NCI-H1694 treated with DMSO at 0.1 percent for 48 hours (cell line): ENCODE measurements around the gene CAMTA1.

Experiments used
- DNase-seq: peaks from one replicate; lab custom pipeline; 2025; lab: John Stamatoyannopoulos, UW

CAMTA1 gene

GRCh38 chr1:7006996-7007871 lies 222.0 kb downstream of the CAMTA1 start:
- no peak for DNase-seq

- DNase-seq, result no peak
Observed at GRCh38 chr1:7007902-7008301, 222.6 kb downstream of the CAMTA1 start.

- no peak for DNase-seq
Observed at GRCh38 chr1:7008331-7008730, 223.1 kb downstream of the CAMTA1 start.

- no peak for DNase-seq
Observed at GRCh38 chr1:7008975-7009740, 223.9 kb downstream of the CAMTA1 start.

- DNase-seq, result no peak
Observed at GRCh38 chr1:7009741-7010525, 224.7 kb downstream of the CAMTA1 start.

GRCh38 chr1:7010534-7011200 lies 225.4 kb downstream of the CAMTA1 start:
- DNase-seq, result no peak

- DNase-seq, result no peak
Observed at GRCh38 chr1:7011826-7012225, 226.6 kb downstream of the CAMTA1 start.

- DNase-seq, result no peak
Observed at GRCh38 chr1:7012461-7012924, 227.2 kb downstream of the CAMTA1 start.

GRCh38 chr1:7013833-7014639 lies 228.8 kb downstream of the CAMTA1 start:
- no peak for DNase-seq

- DNase-seq, result no peak
Observed at GRCh38 chr1:7014640-7014930, 229.3 kb downstream of the CAMTA1 start.

- DNase-seq, result no peak
Observed at GRCh38 chr1:7015022-7015421, 229.8 kb downstream of the CAMTA1 start.

GRCh38 chr1:7018351-7018750 lies 233.1 kb downstream of the CAMTA1 start:
- no peak for DNase-seq

- no peak for DNase-seq
Observed at GRCh38 chr1:7018826-7019225, 233.6 kb downstream of the CAMTA1 start.

- DNase-seq, result no peak
Observed at GRCh38 chr1:7019510-7019909, 234.3 kb downstream of the CAMTA1 start.

- DNase-seq, result no peak
Observed at GRCh38 chr1:7022058-7022457, 236.8 kb downstream of the CAMTA1 start.

- no peak for DNase-seq
Observed at GRCh38 chr1:7025013-7025412, 239.8 kb downstream of the CAMTA1 start.

GRCh38 chr1:7026169-7026568 lies 240.9 kb downstream of the CAMTA1 start:
- no peak for DNase-seq

- no peak for DNase-seq
Observed at GRCh38 chr1:7032992-7033391, 247.7 kb downstream of the CAMTA1 start.

GRCh38 chr1:7036386-7036785 lies 251.1 kb downstream of the CAMTA1 start:
- no peak for DNase-seq

- no peak for DNase-seq
Observed at GRCh38 chr1:7039590-7040220, 254.5 kb downstream of the CAMTA1 start.
